ENCODE measurements around the gene CLEC2A. TPM values are rescaled to one million over a fixed set of nuclear protein-coding genes. Genes with fewer than 3 reads are reported as not detected.

The CLEC2A gene
- total and polyA plus RNA-seq, 9 of the 15 experiments (the other 6 are each of a cell fraction or from before 2014, with no cell fraction given), result not detected

DNA sequence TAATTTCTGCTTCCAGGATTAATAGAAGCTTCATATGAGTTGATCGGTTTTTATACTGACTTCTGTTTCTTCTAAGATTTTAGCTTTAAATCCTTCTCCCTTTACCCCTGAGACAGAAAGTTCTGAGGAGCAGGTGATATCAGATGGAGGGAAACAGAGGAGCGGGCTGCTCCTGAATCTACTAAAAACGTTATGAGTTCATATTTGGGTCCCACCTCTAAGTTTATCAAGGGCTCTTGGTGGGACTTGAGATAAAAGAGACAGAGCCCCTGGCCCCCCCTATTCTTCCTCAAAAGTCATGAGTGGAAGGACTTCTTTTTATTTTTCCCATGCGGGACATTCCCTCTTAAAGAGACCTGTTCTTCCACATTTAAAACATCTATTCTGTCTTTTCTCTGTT is 23.8 kb downstream of the CLEC2A start (continued):
- TF ChIP-seq, protein P1, sequence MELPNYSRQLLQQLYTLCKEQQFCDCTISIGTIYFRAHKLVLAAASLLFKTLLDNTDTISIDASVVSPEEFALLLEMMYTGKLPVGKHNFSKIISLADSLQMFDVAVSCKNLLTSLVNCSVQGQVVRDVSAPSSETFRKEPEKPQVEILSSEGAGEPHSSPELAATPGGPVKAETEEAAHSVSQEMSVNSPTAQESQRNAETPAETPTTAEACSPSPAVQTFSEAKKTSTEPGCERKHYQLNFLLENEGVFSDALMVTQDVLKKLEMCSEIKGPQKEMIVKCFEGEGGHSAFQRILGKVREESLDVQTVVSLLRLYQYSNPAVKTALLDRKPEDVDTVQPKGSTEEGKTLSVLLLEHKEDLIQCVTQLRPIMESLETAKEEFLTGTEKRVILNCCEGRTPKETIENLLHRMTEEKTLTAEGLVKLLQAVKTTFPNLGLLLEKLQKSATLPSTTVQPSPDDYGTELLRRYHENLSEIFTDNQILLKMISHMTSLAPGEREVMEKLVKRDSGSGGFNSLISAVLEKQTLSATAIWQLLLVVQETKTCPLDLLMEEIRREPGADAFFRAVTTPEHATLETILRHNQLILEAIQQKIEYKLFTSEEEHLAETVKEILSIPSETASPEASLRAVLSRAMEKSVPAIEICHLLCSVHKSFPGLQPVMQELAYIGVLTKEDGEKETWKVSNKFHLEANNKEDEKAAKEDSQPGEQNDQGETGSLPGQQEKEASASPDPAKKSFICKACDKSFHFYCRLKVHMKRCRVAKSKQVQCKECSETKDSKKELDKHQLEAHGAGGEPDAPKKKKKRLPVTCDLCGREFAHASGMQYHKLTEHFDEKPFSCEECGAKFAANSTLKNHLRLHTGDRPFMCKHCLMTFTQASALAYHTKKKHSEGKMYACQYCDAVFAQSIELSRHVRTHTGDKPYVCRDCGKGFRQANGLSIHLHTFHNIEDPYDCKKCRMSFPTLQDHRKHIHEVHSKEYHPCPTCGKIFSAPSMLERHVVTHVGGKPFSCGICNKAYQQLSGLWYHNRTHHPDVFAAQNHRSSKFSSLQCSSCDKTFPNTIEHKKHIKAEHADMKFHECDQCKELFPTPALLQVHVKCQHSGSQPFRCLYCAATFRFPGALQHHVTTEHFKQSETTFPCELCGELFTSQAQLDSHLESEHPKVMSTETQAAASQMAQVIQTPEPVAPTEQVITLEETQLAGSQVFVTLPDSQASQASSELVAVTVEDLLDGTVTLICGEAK (IDR thresholded peaks at IDR 0.05), result no peak
- TF ChIP-seq, protein P1 (CRISPR knock-in tag; IDR thresholded peaks at IDR 0.05), result no peak
- no peak for TF ChIP-seq SREBF1 (IDR thresholded peaks at IDR 0.05; ENCODE audit: borderline replicate concordance, low read depth, low read length)
- TF ChIP-seq RB1 (IDR thresholded peaks at IDR 0.05; ENCODE audit: low read depth), result no peak
- no peak for TF ChIP-seq KLF13 (tag; IDR thresholded peaks at IDR 0.05; ENCODE audit: borderline replicate concordance, low read depth)
